H1 (cell line): ENCODE data around the gene CXXC5. TPM values are rescaled to one million over a fixed set of nuclear protein-coding genes. Genes with fewer than 3 reads are reported as not detected.
A peak's percentile ranks its signal among the peaks of the same experiment; 100 is the strongest.

Experiments used
- CTCF ChIA-PET: fragments of 300-600 bp; sonication (Branson Sonifier 250); formaldehyde crosslinking; loops from one replicate; lab custom pipeline; 2021; ENCODE audit not compliant: partially characterized antibody; lab: Charles Lee
- POLR2A ChIA-PET: fragments of 300-600 bp; sonication (Branson Sonifier 250); formaldehyde crosslinking; loops from one replicate; lab custom pipeline; 2021; ENCODE audit warnings: inconsistent platforms; ENCODE audit not compliant: partially characterized antibody; lab: Charles Lee
- DNase-seq, 2 experiments: peaks; one replicate each; pipeline versions ENCODE4 v3.0.0 to v3.0.0-alpha.2; 2010 to 2022; ENCODE audit warnings: low spot score in 2 of 2, low read depth in 1 of 2, mixed read lengths in 1 of 2
- FAIRE-seq: peaks from 2 replicates; lab custom pipeline; 2011; peaks lifted over from hg19 to GRCh38; lab: Jason Lieb, UNC
- H2AFZ ChIP-seq: 2 replicates; pipeline ENCODE4 v1.8.1; 2012; ENCODE audit warnings: low read length, inconsistent platforms
- H2AK5ac ChIP-seq: 2 replicates; pipeline ENCODE4 v1.6.1; 2013; ENCODE audit warnings: low read depth, low read length
- H2BK120ac ChIP-seq: replicated peaks from 2 replicates; pipeline ENCODE3; 2013; ENCODE audit warnings: low read depth, low read length, inconsistent platforms
- H2BK12ac ChIP-seq: 2 replicates; pipeline ENCODE4 v1.6.1; 2013; ENCODE audit warnings: low read depth, low read length
- H2BK15ac ChIP-seq: 2 replicates; pipeline ENCODE4 v1.6.1; 2013; ENCODE audit warnings: low read length
- H2BK20ac ChIP-seq: 2 replicates; pipeline ENCODE4 v1.6.1; 2013; ENCODE audit warnings: low read length
- H2BK5ac ChIP-seq: 2 replicates; pipeline ENCODE4 v1.6.1; 2013; ENCODE audit warnings: low read depth, low read length
- H3K14ac ChIP-seq: 2 replicates; pipeline ENCODE4 v1.6.1; 2013; ENCODE audit warnings: inconsistent platforms; ENCODE audit not compliant: insufficient read length
- H3K18ac ChIP-seq: 2 replicates; pipeline ENCODE4 v1.6.1; 2013; ENCODE audit warnings: low read length; ENCODE audit errors: extremely low read depth
- H3K23ac ChIP-seq: 2 replicates; pipeline ENCODE4 v1.6.1; 2013; ENCODE audit warnings: inconsistent platforms; ENCODE audit not compliant: insufficient read length
- H3K23me2 ChIP-seq: 2 replicates; pipeline ENCODE4 v1.6.1; 2013; ENCODE audit warnings: low read depth, low read length
- H3K27ac ChIP-seq: 2 replicates; pipeline ENCODE4 v1.6.1; 2011; ENCODE audit warnings: low read depth, low read length, inconsistent platforms
- H3K27me3 ChIP-seq, 4 experiments: replicated peaks in 1 of 4; 1 replicate in 1 of 4; 2 replicates in 3 of 4; pipeline versions ENCODE4 v1.6.1 to v1.8.1; 2011 to 2013; ENCODE audit warnings: low read length in 3 of 4, mild to moderate bottlenecking in 3 of 4, inconsistent platforms in 2 of 4, mixed read lengths in 2 of 4, moderate library complexity in 1 of 4; ENCODE audit not compliant: control insufficient read depth in 3 of 4, insufficient read depth in 3 of 4; ENCODE audit errors: extremely low read depth in 1 of 4
- H3K36me3 ChIP-seq, 4 experiments: 2 replicates each; pipeline versions ENCODE4 v1.6.1 to v1.8.1; 2011 to 2013; ENCODE audit warnings: mild to moderate bottlenecking in 4 of 4, low read length in 3 of 4, moderate library complexity in 2 of 4, control low read depth in 1 of 4, inconsistent platforms in 1 of 4; ENCODE audit not compliant: insufficient read depth in 4 of 4, control insufficient read depth in 2 of 4
- H3K4ac ChIP-seq: replicated peaks from 2 replicates; pipeline ENCODE3; 2013; ENCODE audit warnings: low read length, low read depth, mixed read lengths, inconsistent platforms; ENCODE audit not compliant: insufficient read length
- H3K4me1 ChIP-seq, 4 experiments: replicated peaks in 1 of 4; 1 replicate in 1 of 4; 2 replicates in 3 of 4; pipeline versions ENCODE4 v1.6.1 to v1.8.1; 2011 to 2013; ENCODE audit warnings: low read length in 3 of 4, inconsistent platforms in 2 of 4, mixed read lengths in 1 of 4; ENCODE audit not compliant: insufficient read depth in 4 of 4, control insufficient read depth in 3 of 4
- H3K4me2 ChIP-seq, 2 experiments: 2 replicates each; pipeline versions ENCODE4 v1.6.1 to v1.8.1; 2011 to 2013; ENCODE audit warnings: low read depth in 2 of 2, low read length in 2 of 2, control low read depth in 1 of 2, inconsistent platforms in 1 of 2, mild to moderate bottlenecking in 1 of 2; ENCODE audit not compliant: insufficient read depth in 1 of 2
- H3K4me3 ChIP-seq, 4 experiments: fragments of 200-600, 300-600 bp in 1 of 4; sonication (generic), shearing (Covaris generic), sonication (Bioruptor Twin) in 1 of 4; 2 replicates each; pipeline versions ENCODE4 v1.5.1 to v1.8.1; 2011 to 2016; ENCODE audit warnings: low read length in 4 of 4, low read depth in 3 of 4, control low read depth in 2 of 4, inconsistent platforms in 2 of 4, mild to moderate bottlenecking in 2 of 4, mixed read lengths in 1 of 4, moderate library complexity in 1 of 4; ENCODE audit not compliant: insufficient read depth in 2 of 4; ENCODE audit errors: extremely low read depth in 1 of 4
- H3K56ac ChIP-seq: replicated peaks from 2 replicates; pipeline ENCODE3; 2013; ENCODE audit warnings: low read depth, mild to moderate bottlenecking, mixed read lengths, low read length, inconsistent platforms; ENCODE audit not compliant: insufficient read length
- H3K79me1 ChIP-seq: 2 replicates; pipeline ENCODE4 v1.6.1; 2013; ENCODE audit warnings: low read depth, low read length, control low read depth
- H3K79me2 ChIP-seq, 2 experiments: 2 replicates each; pipeline versions ENCODE4 v1.6.1 to v1.8.1; 2012 to 2013; ENCODE audit warnings: low read length in 2 of 2, mild to moderate bottlenecking in 2 of 2, inconsistent platforms in 1 of 2; ENCODE audit not compliant: insufficient read depth in 2 of 2, control insufficient read depth in 1 of 2
- H3K9ac ChIP-seq, 4 experiments: replicated peaks in 1 of 4; 1 replicate in 1 of 4; 2 replicates in 3 of 4; pipeline versions ENCODE4 v1.6.1 to v1.8.1; 2011 to 2013; ENCODE audit warnings: low read depth in 3 of 4, low read length in 3 of 4, control low read depth in 2 of 4, mild to moderate bottlenecking in 2 of 4, moderate library complexity in 2 of 4, inconsistent platforms in 1 of 4; ENCODE audit errors: extremely low read depth in 1 of 4
- H3K9me3 ChIP-seq, 2 experiments: 2 replicates each; pipeline versions ENCODE4 v1.6.1 to v1.8.1; 2012 to 2013; ENCODE audit warnings: mild to moderate bottlenecking in 2 of 2, moderate library complexity in 2 of 2, control low read depth in 1 of 2, inconsistent platforms in 1 of 2, low read depth in 1 of 2, low read length in 1 of 2, mixed read lengths in 1 of 2; ENCODE audit not compliant: insufficient read depth in 2 of 2
- H4K20me1 ChIP-seq, 2 experiments: replicated peaks in 1 of 2; 2 replicates each; pipeline versions ENCODE3 to v1.8.1; 2011 to 2013; ENCODE audit warnings: inconsistent platforms in 2 of 2, low read length in 2 of 2, mild to moderate bottlenecking in 1 of 2; ENCODE audit not compliant: insufficient read depth in 2 of 2, control insufficient read depth in 1 of 2
- H4K5ac ChIP-seq: 2 replicates; pipeline ENCODE4 v1.6.1; 2013; ENCODE audit warnings: low read length, low read depth, mixed read lengths, inconsistent platforms; ENCODE audit not compliant: insufficient read length
- H4K8ac ChIP-seq: 2 replicates; pipeline ENCODE4 v1.8.0; 2013; ENCODE audit warnings: mild to moderate bottlenecking, moderate library complexity, low read length, inconsistent platforms; ENCODE audit not compliant: insufficient read depth; ENCODE audit errors: extremely low read depth
- H4K91ac ChIP-seq: replicated peaks from 2 replicates; pipeline ENCODE3; 2013; ENCODE audit warnings: low read length, mixed read lengths, inconsistent platforms; ENCODE audit not compliant: insufficient read length
- POLR2AphosphoS5 ChIP-seq: IDR thresholded peaks from 2 replicates; pipeline ENCODE4 v1.6.1; 2011; ENCODE audit warnings: low read depth, low read length
- RAD21 ChIP-seq, 2 experiments: IDR thresholded peaks in 1 of 2; conservative IDR thresholded peaks in 1 of 2; 2 replicates each; pipeline ENCODE4 v1.6.1; 2011; ENCODE audit warnings: low read depth in 2 of 2, low read length in 2 of 2, improper control_type of control experiment in 1 of 2, inconsistent platforms in 1 of 2, mild to moderate bottlenecking in 1 of 2, moderate library complexity in 1 of 2
- WGBS, 2 experiments: shearing (Covaris generic) in 1 of 2; methylation state at CpG; one replicate each; pipeline versions ENCODE4 v1.1.6 to v1.1.7; 2013 to 2015; ENCODE audit warnings: low lambda C conversion rate in 2 of 2, mixed read lengths in 2 of 2, inconsistent platforms in 1 of 2, low coverage in 1 of 2, missing lambda C conversion rate in 1 of 2; ENCODE audit not compliant: insufficient replicate concordance in 2 of 2, insufficient coverage in 1 of 2, insufficient read length in 1 of 2; ENCODE audit errors: extremely low coverage in 1 of 2, missing lambda C conversion rate in 1 of 2; 5-methylcytosine and 5-hydroxymethylcytosine counted together
- polyA plus RNA-seq, 7 experiments: library from polyadenylated mRNA; depleted of rRNA in 3 of 7; stranded (reverse) in 5 of 7; unstranded in 2 of 7; fragments of >200 nt in 5 of 7; fragments of 200-250 nt in 2 of 7; gene quantifications; 1 replicate in 5 of 7; 2 replicates in 1 of 7; 4 replicates in 1 of 7; pipeline versions ENCODE4 v1.2.1 to v1.2.3, GENCODE V29; 2011 to 2013; ENCODE audit warnings: missing spikeins in 2 of 7, mixed read lengths in 2 of 7
- total RNA-seq: library from RNA; stranded (reverse); fragmentation: NEBNext Ultra II Directional; extraction: Animal tissue kit (Norgen Biotek cat#: 25700); gene quantifications from 2 replicates; pipeline ENCODE4 v1.2.1, GENCODE V29; 2021

Gene CXXC5
- total and polyA plus RNA-seq, 2 of the 8 experiments (the other 6 are each of a cell fraction or from before 2014, with no cell fraction given) = 61.4 to 74.0 TPM

DNA sequence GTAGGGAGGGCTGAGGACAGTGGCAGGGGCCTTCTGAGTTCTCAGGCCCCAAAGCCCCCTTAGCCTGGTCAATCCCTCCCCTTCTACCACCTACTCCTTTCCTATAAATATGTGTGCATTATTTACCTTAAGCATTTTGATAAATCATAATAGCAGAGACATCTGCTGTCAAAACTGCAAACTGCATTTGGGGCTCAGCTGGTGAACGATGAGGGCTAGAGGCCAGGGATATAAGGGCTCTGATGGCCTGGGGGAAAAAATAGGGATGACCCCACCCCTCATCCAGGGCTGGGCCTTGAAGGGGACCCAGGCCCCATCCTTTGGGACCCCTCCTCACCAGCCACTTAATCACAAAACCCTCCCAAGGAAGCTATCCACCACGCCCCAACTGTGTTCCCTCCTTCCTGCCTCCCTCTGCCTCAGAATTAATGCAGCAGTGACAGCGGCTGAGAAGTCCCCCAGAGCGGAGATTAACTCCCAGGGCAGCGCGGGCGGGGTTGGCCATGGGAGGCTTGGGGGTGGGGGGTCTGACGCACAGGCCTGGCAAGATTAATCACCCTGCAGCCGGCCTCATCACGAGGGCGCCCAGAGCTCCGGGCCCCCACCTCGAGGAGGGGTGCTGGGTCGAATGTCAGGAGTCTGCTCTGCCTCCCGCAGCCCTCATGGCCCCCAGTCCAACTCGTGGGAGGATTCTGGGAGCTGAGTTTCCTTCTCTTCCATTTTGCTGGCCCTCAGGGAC lies 42.1 kb downstream of the CXXC5 start:
- POLR2A ChIA-PET = interaction anchor here (0.8 to 9.8 kb wide), 20 partner anchors 11 to 80 kb away, joined by 3 to 76 read pairs (median 6); partner anchors contain the start of gene CXXC5
- no peak overlapping the region for H3K27ac ChIP-seq

More for the DNA sequence above, 42.1 kb downstream of the CXXC5 start:
- no peak overlapping the region for H3K4me3 ChIP-seq
- H2AFZ ChIP-seq = no peak overlapping the region
- no peaks in the 10 kb centered on the region for H3K36me3 ChIP-seq
- no peak overlapping the region for H3K23ac ChIP-seq
- no peak overlapping the region for H2BK12ac ChIP-seq
- peaks cover 27 to 51% (median 43%) of the 10 kb centered on the region in 4 experiments for H3K4me1 ChIP-seq
- TF ChIP-seq POLR2AphosphoS5 (no peak), RAD21 (IDR thresholded peaks at IDR 0.05 in 1 of 2, conservative IDR thresholded peaks at IDR 0.05 in 1 of 2; ENCODE audit: low read depth in 2 of 2, low read length in 2 of 2) (0 out of 4 replicates have a peak, but pooled peaks of 1 of the 2 experiments have one; percentile 19)
- H3K79me2 ChIP-seq = no peaks in the 10 kb centered on the region
- H2BK120ac ChIP-seq = no peak overlapping the region
- FAIRE-seq = no peak
- no peaks in the 10 kb centered on the region for H3K9me3 ChIP-seq
- H4K91ac ChIP-seq = no peak overlapping the region
- H3K56ac ChIP-seq = no peak overlapping the region
- CTCF ChIA-PET = interaction anchor here (0.5 to 7.7 kb wide), 28 partner anchors 10 to 1677 kb away, joined by 3 to 97 read pairs (median 4); no protein-coding TSS in a partner anchor
- no peak overlapping the region for H4K5ac ChIP-seq
- peak overlapping the region; percentile 5 to 41; a peak in 2 of 4 replicates for H3K4me2 ChIP-seq
- no peak overlapping the region for H3K14ac ChIP-seq
- no peak overlapping the region for H4K8ac ChIP-seq
- H2BK5ac ChIP-seq = peak overlapping the region; percentile 53; the same call in 1 of the 2 replicates
- no peak overlapping the region for H3K9ac ChIP-seq
- whole genome bisulfite sequencing, 2 experiments = 42% methylated on average over 16 of the region's 16 CpGs; no CpG with 5 or more reads in 1 of the 2 experiments
- no peak overlapping the region for H2BK20ac ChIP-seq
- peaks cover 5 to 23% of the 10 kb centered on the region in 2 experiments for H4K20me1 ChIP-seq
- H2AK5ac ChIP-seq = no peak overlapping the region
- H3K79me1 ChIP-seq = no peaks in the 10 kb centered on the region; the same call in 1 of the 2 replicates
- DNase-seq = no peak
- H3K23me2 ChIP-seq = no peaks in the 10 kb centered on the region
- H3K27me3 ChIP-seq = peaks cover 0 to 5% (median 0%) of the 10 kb centered on the region in 4 experiments; a peak in 3 of 7 replicates
- H3K18ac ChIP-seq = 0 out of 2 replicates have a peak overlapping the region, but pooled peaks have one; percentile 76
- H2BK15ac ChIP-seq = 0 out of 2 replicates have a peak overlapping the region, but pooled peaks have one; percentile 31
- H3K4ac ChIP-seq = no peak overlapping the region
